ENCODE data around the gene PLAAT4.
"Not testable (repeated sequence)": the region's sequence is repeated elsewhere in the genome, so short reads cannot be mapped to it uniquely, and the experiment has no call there.

GRCh38 chr11:63531074-63531792 lies 5.4 kb upstream of the PLAAT4 start:
- not testable (repeated sequence) for TF ChIP-seq CTCF, POLR2A (IDR thresholded peaks at IDR 0.05)
